ENCODE data around the gene SURF1.

The SURF1 gene

DNA sequence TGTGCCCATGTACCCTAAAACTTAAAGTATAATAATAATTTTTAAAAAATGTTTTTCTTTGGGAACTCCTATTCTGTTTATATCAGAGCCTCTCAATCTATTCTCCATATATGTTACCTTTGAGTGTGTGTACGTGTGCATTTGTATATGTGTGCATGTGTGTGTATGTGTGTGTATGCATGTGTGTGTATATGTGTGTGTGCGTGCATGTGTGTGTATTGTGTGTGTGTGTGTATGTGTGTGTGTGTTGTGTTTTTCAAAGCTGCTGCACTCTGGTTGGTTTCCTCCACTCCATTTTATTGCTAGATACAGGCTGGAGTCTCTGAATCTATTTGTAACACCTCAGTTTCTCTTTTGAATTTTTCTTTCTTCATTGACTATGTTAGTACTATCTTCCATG, 40.3 kb downstream of the SURF1 start:
- DNase-seq = no peak

DNA sequence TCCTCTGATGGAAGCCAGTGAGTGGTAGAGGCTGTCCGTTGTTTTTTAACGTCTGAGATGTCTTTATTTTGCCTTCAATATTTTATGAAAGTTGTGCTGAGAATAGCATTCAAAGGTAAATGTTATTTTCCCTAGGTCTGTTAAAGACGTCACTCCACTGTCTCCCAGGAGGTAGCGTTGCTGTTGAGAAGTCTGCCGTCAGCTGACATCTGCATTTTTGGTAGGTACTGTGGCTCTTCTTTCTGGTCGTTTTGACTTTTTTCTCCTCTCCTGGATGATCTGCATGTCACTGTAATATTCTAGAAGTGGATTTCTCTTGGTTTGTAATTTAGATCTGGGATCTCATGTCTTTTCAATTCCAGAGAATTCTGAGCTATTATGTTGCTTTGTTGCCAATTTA, 46.7 kb downstream of the SURF1 start:
- DNase-seq = no peak

DNA sequence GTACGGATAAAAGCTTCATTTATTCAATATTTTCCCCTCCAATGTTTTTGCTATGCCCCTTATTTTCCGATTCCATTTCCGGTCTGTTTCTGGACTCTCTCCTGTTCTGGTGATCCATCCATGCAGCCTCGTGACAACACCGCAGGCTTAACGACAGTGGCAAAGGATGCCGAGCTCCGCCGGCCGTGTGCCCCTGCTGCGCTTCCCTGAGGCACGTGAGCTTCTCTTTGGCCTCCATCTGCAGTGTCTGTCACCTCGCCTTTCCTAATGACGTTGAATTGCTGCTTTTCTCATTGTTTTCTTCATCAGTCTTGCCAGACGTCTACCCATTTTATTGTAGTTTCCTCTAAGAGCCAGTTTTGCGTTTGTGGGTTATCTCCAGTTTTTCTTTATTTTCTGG, 49.0 kb downstream of the SURF1 start:
- DNase-seq = no peak

DNA sequence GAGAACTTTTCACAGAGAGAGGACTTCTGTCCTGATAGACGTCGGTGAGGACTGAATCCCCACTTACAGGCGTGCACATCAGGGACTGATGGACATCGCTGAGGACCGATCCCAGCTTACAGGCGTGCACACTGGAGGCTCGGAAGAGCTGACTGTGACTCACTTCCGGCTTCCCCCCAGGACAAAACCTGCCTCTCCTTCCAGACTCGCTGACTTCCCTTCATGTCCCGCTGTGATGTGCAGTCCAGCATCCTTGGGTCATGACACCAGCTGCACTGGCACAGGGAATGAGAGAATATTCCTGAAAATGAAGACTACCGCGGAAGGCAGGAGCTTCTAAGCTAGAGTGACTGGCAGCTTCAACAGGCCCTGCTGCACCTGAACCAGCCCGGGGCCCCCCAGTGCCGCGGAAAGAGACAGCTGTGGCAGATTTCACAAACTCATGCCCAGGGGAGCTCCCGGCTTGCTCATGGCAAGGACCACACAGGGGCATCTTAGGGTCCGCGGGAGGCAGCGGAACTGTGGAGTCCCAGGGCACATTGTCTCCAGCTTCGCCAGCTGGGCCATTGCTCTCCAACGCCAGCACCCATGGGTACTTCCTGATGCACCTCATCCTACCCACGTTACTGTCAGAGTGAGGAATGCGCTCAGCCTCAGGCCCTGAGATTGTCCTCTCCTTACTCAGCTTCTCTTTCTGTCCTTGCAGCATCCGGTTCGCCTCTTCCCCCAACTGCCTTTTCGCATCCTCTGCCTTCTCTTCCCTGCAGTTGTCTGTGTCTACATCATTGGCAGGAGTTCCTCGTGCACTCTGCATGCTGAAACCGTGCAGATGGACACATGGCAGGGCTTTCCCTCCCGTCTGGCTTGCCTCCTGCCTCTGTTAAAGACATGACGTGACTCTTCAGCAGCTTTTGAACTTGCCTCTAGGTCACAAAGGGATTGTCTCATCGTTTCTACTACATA, 49.8 kb downstream of the SURF1 start:
- no peak for DNase-seq

DNA sequence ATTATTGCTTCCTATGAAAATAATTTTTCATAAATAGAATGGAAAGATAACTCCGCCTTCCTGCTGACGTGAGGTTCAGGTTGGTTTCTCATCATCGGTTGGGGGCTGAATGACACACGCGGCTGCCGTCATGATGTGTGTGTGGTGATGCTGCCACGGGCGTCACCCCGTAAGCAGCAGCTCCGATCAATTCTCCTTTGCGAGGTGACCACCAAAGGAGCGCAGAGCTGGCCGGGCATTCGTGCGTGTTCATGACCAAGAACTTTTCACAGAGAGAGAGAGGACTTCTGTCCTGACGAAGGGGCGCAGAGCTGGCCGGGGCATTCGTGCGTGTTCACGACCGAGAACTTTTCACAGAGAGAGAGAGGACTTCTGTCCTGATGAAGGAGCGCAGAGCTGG, 50.6 kb downstream of the SURF1 start:
- DNase-seq = no peak

DNA sequence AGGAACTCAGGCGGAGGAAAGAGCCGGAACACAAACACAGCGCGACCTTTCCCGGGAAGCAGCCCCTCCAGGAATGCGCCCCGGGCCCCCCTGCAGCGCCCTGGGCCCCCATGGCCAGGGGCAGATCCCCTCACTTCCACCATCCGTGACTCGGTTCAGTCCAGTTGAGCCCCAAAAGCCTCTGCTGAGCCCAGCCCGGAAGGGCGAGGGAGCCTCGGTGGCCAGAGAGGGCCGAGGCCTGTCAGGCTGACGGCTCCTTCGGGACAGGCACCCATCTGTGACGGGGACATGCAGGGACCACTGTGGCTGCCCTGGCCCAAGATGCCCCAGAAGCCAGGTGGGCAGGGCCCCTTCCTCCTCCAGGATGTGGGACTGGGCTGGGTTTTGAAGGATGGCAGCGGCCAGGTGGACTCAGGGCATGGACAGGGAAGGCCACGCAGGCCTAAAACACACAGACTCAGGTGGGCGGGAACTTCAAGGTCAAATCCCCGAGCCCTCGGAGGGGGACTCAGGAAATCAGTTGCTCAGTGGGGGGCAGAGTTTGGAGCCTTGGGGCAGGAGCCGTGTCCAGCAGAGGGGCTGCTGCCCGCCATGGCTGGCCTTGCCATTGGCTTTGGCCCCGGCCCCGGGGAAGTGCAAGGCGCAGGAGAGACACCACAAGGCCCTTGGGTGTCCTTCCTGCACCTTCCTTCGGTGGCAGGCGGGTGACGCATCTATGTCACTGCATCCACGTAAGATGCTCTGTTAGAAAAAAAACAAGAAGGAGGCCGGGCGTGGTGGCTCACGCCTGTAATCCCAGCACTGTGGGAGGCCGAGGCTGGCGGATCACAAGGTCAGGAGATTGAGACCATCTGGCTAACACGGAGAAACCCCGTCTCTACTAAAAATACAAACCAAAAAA, 51.6 kb downstream of the SURF1 start:
- no peak for DNase-seq

DNA sequence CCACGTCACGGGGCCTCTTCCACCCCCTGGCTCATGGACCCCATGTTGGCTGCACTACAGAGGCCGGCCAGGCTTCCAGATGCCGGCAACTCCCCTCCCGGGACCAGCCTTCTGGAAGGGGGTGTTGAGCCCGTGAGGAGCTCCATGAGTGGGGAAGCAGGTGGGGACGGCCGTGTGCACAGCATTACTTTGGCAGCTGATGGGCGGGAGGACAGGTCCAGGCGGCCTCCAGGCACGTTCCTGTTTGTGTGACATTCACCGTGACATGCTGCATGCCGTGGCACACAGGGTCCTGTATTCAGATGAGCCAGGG, 52.2 kb downstream of the SURF1 start:
- no peak for DNase-seq

DNA sequence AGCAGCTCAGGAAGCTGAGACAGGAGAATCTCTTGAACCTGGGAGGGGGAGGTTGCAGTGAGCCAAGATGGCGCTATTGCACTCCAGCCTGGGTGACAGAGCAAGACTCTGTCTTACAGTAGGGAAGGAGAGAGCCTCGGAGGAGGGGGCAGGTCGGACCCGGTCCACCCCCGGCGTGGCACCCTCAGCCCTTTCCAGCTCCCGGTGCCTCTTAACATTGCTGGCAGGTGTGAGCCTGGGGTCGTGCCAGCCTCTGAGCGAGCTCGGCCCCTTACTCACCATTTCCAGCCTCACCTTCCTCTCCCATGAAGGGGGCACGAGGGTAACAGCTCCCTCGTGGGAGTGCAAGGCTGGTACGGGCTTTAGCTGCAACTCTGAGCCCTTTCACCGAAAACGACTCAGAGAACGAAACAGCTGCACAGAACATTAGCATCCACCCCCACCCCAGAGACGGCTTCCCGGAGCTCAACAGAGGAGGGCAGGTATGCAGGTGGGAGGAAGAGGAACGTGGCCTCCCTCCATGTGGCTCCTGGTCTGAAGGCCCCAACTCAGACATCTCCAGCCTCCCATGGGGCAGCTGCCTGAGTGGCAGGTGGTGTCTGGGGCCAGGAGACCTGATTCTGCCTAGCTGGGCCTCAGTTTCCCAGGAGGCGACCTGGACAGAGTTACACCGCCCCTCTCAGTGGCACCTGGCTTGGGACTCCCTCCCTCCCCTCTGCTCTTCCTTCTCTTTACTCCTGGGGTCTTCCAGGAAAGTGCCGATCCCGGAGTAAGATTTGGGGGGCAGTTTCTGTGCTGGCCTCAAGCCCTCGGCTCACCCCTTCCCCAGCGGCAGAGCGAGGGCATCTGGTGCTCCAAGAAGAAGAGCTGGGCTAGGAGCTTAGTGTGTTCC, 52.8 kb downstream of the SURF1 start:
- DNase-seq = no peak

Data from effector CD8-positive, alpha-beta T cell (primary cell).